K562 (cell line): ENCODE results near the gene LEMD1. TPM values are rescaled to one million over a fixed set of nuclear protein-coding genes. Genes with fewer than 3 reads are reported as not detected.

Source experiments
- ATAC-seq: fragments of 200-7000 bp; cut with Tn5 transposase; 3 replicates; pipeline ENCODE4 v1.9.1; 2020; ENCODE audit warnings: moderate library complexity
- BruUV-seq: library from RNA; stranded (reverse); fragments of 400-500 nt; replicated peaks from 2 replicates; lab custom pipeline; 2021; lab: Mats Ljungman, UMichigan
- CTCF ChIA-PET: fragments of 300-600 bp; formaldehyde crosslinking; extraction: SDS; loops from one replicate; lab custom pipeline; 2021; ENCODE audit warnings: low intra/inter-chr PET ratio; lab: Yijun Ruan, JAX
- POLR2A ChIA-PET: fragments of 300-600, 350-650 bp; sonication (Branson Sonifier 250); formaldehyde crosslinking; extraction: SDS; loops from one replicate; lab custom pipeline; 2021; ENCODE audit warnings: antibody characterized with exemption, inconsistent platforms; lab: Yijun Ruan, JAX
- DNase-seq, 4 experiments: peaks; one replicate each; pipeline versions ENCODE4 v3.0.0 to v3.0.0-alpha.2; 2011 to 2018; ENCODE audit warnings: low spot score in 3 of 4, mixed read lengths in 3 of 4; ENCODE audit errors: extremely low read depth in 1 of 4
- FAIRE-seq: peaks from 2 replicates; lab custom pipeline; 2011; peaks lifted over from hg19 to GRCh38; lab: Jason Lieb, UNC
- H2AFZ ChIP-seq: 2 replicates; pipeline ENCODE4 v1.6.0; 2011; ENCODE audit warnings: low read depth, low read length, control low read depth, inconsistent platforms
- H3K27ac ChIP-seq: fragments of 200-600 bp; 3 replicates; pipeline ENCODE4 v1.8.0; 2011; ENCODE audit warnings: low read depth, mild to moderate bottlenecking, control low read depth, inconsistent platforms, low read length, moderate library complexity, mixed read lengths; ENCODE audit errors: extremely low read depth
- H3K27me3 ChIP-seq, 2 experiments: fragments of 300-600 bp in 1 of 2; 2 replicates in 1 of 2; 3 replicates in 1 of 2; pipeline versions ENCODE4 v1.6.0 to v1.8.0; 2011; ENCODE audit warnings: inconsistent platforms in 2 of 2, low read length in 2 of 2, mild to moderate bottlenecking in 1 of 2, mixed read lengths in 1 of 2, moderate library complexity in 1 of 2; ENCODE audit not compliant: control insufficient read depth in 2 of 2, insufficient read depth in 2 of 2
- H3K36me3 ChIP-seq: fragments of 300-600 bp; 3 replicates; pipeline ENCODE4 v1.8.0; 2011; ENCODE audit warnings: mild to moderate bottlenecking, low read length, inconsistent platforms; ENCODE audit not compliant: control insufficient read depth, insufficient read depth
- H3K4me1 ChIP-seq, 2 experiments: fragments of 200-600 bp in 1 of 2; replicated peaks in 1 of 2; 2 replicates in 1 of 2; 3 replicates in 1 of 2; pipeline versions ENCODE4 v1.5.1 to v1.8.0; 2011; ENCODE audit warnings: inconsistent platforms in 2 of 2, low read length in 2 of 2, mild to moderate bottlenecking in 1 of 2, mixed read lengths in 1 of 2, moderate library complexity in 1 of 2; ENCODE audit not compliant: control insufficient read depth in 2 of 2, insufficient read depth in 2 of 2
- H3K4me2 ChIP-seq: 2 replicates; pipeline ENCODE4 v1.6.1; 2011; ENCODE audit warnings: low read length, control low read depth, inconsistent platforms, mixed read lengths; ENCODE audit not compliant: insufficient read depth
- H3K4me3 ChIP-seq: fragments of 200-600 bp; sonication (generic), shearing (Covaris generic); 2 replicates; pipeline ENCODE4 v1.5.1; 2016; ENCODE audit warnings: control low read depth, inconsistent platforms
- H3K79me2 ChIP-seq: fragments of 200-600 bp; 3 replicates; pipeline ENCODE4 v1.8.0; 2011; ENCODE audit warnings: low read length, inconsistent platforms; ENCODE audit not compliant: control insufficient read depth, insufficient read depth
- H3K9ac ChIP-seq, 2 experiments: 2 replicates each; pipeline versions ENCODE4 v1.6.0 to v1.6.1; 2011; ENCODE audit warnings: low read depth in 2 of 2, low read length in 2 of 2, control low read depth in 1 of 2, inconsistent platforms in 1 of 2, mild to moderate bottlenecking in 1 of 2, mixed read lengths in 1 of 2; ENCODE audit not compliant: insufficient read depth in 1 of 2
- H3K9me1 ChIP-seq: one replicate; pipeline ENCODE4 v1.6.0; 2011; ENCODE audit warnings: inconsistent platforms, mild to moderate bottlenecking, low read length, moderate library complexity; ENCODE audit not compliant: control insufficient read depth, insufficient read depth
- H3K9me3 ChIP-seq: replicated peaks from 2 replicates; pipeline ENCODE4 v1.5.1; 2011; ENCODE audit warnings: low read depth, low read length, inconsistent platforms; ENCODE audit not compliant: control insufficient read depth, insufficient read depth
- H4K20me1 ChIP-seq: replicated peaks from 2 replicates; pipeline ENCODE4 v1.6.1; 2011; ENCODE audit warnings: low read length, inconsistent platforms, mixed read lengths; ENCODE audit not compliant: control insufficient read depth, insufficient read depth
- CXXC5 ChIP-seq: fragments of 250-450 bp; sonication (Bioruptor Pico); IDR thresholded peaks from 2 replicates; pipeline ENCODE4 v1.8.0; 2022; ENCODE audit warnings: inconsistent platforms, mild to moderate bottlenecking, moderate library complexity
- DMBX1 ChIP-seq: fragments of 250-450 bp; sonication (Bioruptor Pico); IDR thresholded peaks from 2 replicates; pipeline ENCODE4 v1.8.0; 2022; ENCODE audit warnings: inconsistent platforms, mild to moderate bottlenecking, moderate library complexity, borderline replicate concordance
- ELK1 ChIP-seq: sonication (generic); formaldehyde crosslinking; IDR thresholded peaks from 2 replicates; pipeline ENCODE4 v1.8.1; 2022; ENCODE audit warnings: missing genetic modification reagents
- FIP1L1 ChIP-seq: fragments of 200-400 bp; formaldehyde crosslinking; IDR thresholded peaks from 2 replicates; pipeline ENCODE4 v1.6.1; 2018; ENCODE audit warnings: mild to moderate bottlenecking, low read depth, low read length; ENCODE audit not compliant: poor library complexity, severe bottlenecking
- HMGXB4 ChIP-seq: sonication (generic); formaldehyde crosslinking; IDR thresholded peaks from 2 replicates; pipeline ENCODE4 v1.8.1; 2023; ENCODE audit warnings: mild to moderate bottlenecking, missing genetic modification reagents
- NFATC3 ChIP-seq: fragments of 450-650 bp; IDR thresholded peaks from 2 replicates; pipeline ENCODE4 v1.6.1; 2017; ENCODE audit warnings: mild to moderate bottlenecking
- POU5F1 ChIP-seq: fragments of 150-350 bp; IDR thresholded peaks from 2 replicates; pipeline ENCODE4 v1.6.1; 2014; ENCODE audit warnings: borderline replicate concordance, low read length, low read depth, mild to moderate bottlenecking; ENCODE audit not compliant: partially characterized antibody
- PPARD ChIP-seq: fragments of 250-450 bp; sonication (Bioruptor Pico); IDR thresholded peaks from 2 replicates; pipeline ENCODE4 v1.8.0; 2022; ENCODE audit warnings: inconsistent platforms, mild to moderate bottlenecking, moderate library complexity
- SP2 ChIP-seq: IDR thresholded peaks from 2 replicates; pipeline ENCODE4 v1.6.1; 2011; ENCODE audit warnings: mild to moderate bottlenecking, low read depth, low read length, moderate library complexity; ENCODE audit not compliant: poor library complexity, severe bottlenecking; ENCODE audit errors: extremely low read depth
- ZNF143 ChIP-seq: sonication (generic); formaldehyde crosslinking; IDR thresholded peaks from 2 replicates; pipeline ENCODE4 v1.9.0; 2022; ENCODE audit warnings: mild to moderate bottlenecking, missing genetic modification reagents
- ZNF444 ChIP-seq: fragments of 250-450 bp; sonication (Bioruptor Pico); IDR thresholded peaks from 2 replicates; pipeline ENCODE4 v1.4.0; 2020; ENCODE audit warnings: mild to moderate bottlenecking, moderate library complexity
- WGBS: fragments of 100-300 bp; shearing (Covaris generic); methylation state at CpG from one replicate; pipeline ENCODE4 v1.1.6; 2016; ENCODE audit warnings: low coverage, mixed read lengths; ENCODE audit not compliant: insufficient coverage; ENCODE audit errors: missing lambda C conversion rate; 5-methylcytosine and 5-hydroxymethylcytosine counted together
- in situ Hi-C: fragments of 300-500 bp; cut with MboI; formaldehyde crosslinking; loops from 4 replicates; pipeline ENCODE4 v1.15.0; 2018; ENCODE audit warnings: inconsistent platforms, mixed read lengths
- intact Hi-C: fragments of 100-400 bp; cut with micrococcal nuclease; formaldehyde crosslinking; loops from 2 replicates; pipeline ENCODE4 v1.14.2; 2022
- polyA plus RNA-seq, 8 experiments: library from polyadenylated mRNA; depleted of rRNA in 4 of 8; stranded (reverse) in 5 of 8; unstranded in 3 of 8; fragments of >200 nt; fragmentation: Nextera tagmentation in 2 of 8; fragmentation: Illumina TruSeq in 1 of 8; extraction: Ambion mirVana in 2 of 8; extraction: Trizol in 1 of 8; gene quantifications; 2 replicates each; pipeline versions ENCODE4 v1.2.1 to v1.2.3, GENCODE V29; 2011 to 2014; ENCODE audit warnings: inconsistent platforms in 1 of 8, missing spikeins in 1 of 8
- total RNA-seq, 7 experiments: library from RNA; depleted of rRNA in 6 of 7; stranded (reverse); fragments of >200 nt in 6 of 7; fragmentation: Illumina TruSeq in 2 of 7; extraction: Trizol in 2 of 7; gene quantifications; 2 replicates each; pipeline versions ENCODE4 v1.2.1 to v1.2.3, GENCODE V29; 2011 to 2021; ENCODE audit warnings: low replicate concordance in 1 of 7
- TF ChIP-seq, protein P1 (sequence below): IDR thresholded peaks from 2 replicates; pipeline ENCODE4 v1.6.1; 2016; ENCODE audit warnings: missing genetic modification characterization, missing compliant biosample characterization
- TF ChIP-seq, protein P2 (sequence below): fragments of 450-650 bp; formaldehyde crosslinking; IDR thresholded peaks from 2 replicates; pipeline ENCODE4 v1.4.0; 2020; ENCODE audit warnings: mild to moderate bottlenecking, mixed read lengths

LEMD1 gene
- total and polyA plus RNA-seq, 9 of the 15 experiments (the other 6 are each of a cell fraction or from before 2014, with no cell fraction given) = 0.11 to 2.4 (median 0.57) TPM; not detected in 1

GRCh38 chr1:205442051-205442725, 20.3 kb upstream of the LEMD1 start (continued):
- TF ChIP-seq CXXC5 (CRISPR knock-in tag) (no peak), FIP1L1 (no peak), HMGXB4 (CRISPR knock-in tag) (no peak), SP2 (no peak), PPARD (no peak)
- TF ChIP-seq, protein P1, sequence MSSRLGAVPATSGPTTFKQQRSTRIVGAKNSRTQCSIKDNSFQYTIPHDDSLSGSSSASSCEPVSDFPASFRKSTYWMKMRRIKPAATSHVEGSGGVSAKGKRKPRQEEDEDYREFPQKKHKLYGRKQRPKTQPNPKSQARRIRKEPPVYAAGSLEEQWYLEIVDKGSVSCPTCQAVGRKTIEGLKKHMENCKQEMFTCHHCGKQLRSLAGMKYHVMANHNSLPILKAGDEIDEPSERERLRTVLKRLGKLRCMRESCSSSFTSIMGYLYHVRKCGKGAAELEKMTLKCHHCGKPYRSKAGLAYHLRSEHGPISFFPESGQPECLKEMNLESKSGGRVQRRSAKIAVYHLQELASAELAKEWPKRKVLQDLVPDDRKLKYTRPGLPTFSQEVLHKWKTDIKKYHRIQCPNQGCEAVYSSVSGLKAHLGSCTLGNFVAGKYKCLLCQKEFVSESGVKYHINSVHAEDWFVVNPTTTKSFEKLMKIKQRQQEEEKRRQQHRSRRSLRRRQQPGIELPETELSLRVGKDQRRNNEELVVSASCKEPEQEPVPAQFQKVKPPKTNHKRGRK (tag) = no peak

DNA sequence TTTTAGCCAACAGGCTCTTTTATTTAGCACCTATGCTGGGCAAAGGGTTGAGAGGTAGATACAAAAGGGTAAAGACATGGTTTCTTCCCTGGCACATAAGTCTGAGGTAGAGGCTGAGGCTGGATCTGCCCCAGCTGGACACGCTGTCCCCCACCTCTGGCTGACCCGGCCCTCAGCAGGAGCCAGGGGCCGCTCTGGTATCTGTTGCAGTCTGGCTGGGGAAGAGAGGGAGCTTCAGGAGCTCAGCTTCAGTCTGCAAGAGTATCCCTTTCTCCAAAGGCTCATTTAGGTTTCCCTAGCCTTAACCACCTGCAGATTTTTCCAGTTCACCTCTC, 19.8 kb upstream of the LEMD1 start:
- ChIA-PET CTCF (no interaction called here), POLR2A (interaction anchor here (0.6 to 1.5 kb wide), 7 partner anchors 9 to 139 kb away, joined by 3 to 5 read pairs (median 3); no protein-coding TSS in a partner anchor)
- H3K9me1 ChIP-seq = no peaks in the 10 kb centered on the region
- no peak overlapping the region for H3K9ac ChIP-seq
- FAIRE-seq (no peak), DNase-seq (no peak), ATAC-seq (no peak)
- no TSS peak for BruUV-seq
- no peak overlapping the region for H2AFZ ChIP-seq
- H3K4me3 ChIP-seq = no peak overlapping the region
- H3K36me3 ChIP-seq = no peaks in the 10 kb centered on the region
- no peaks in the 10 kb centered on the region for H4K20me1 ChIP-seq
- no peak overlapping the region for H3K27ac ChIP-seq
- H3K4me2 ChIP-seq = no peak overlapping the region
- H3K4me1 ChIP-seq = peaks cover 19 to 32% of the 10 kb centered on the region in 2 experiments
- no peaks in the 10 kb centered on the region for H3K79me2 ChIP-seq
- intact Hi-C loops = no loop called here
- in situ Hi-C loops = no loop called here
- H3K9me3 ChIP-seq = no peaks in the 10 kb centered on the region
- peaks cover 0 to 8% of the 10 kb centered on the region in 2 experiments; a peak in 2 of 5 replicates for H3K27me3 ChIP-seq
- WGBS = 55% methylated on average over 3 of the region's 3 CpGs
- TF ChIP-seq, protein P2, sequence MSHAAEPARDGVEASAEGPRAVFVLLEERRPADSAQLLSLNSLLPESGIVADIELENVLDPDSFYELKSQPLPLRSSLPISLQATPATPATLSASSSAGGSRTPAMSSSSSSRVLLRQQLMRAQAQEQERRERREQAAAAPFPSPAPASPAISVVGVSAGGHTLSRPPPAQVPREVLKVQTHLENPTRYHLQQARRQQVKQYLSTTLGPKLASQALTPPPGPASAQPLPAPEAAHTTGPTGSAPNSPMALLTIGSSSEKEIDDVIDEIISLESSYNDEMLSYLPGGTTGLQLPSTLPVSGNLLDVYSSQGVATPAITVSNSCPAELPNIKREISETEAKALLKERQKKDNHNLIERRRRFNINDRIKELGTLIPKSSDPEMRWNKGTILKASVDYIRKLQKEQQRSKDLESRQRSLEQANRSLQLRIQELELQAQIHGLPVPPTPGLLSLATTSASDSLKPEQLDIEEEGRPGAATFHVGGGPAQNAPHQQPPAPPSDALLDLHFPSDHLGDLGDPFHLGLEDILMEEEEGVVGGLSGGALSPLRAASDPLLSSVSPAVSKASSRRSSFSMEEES (CRISPR knock-in tag) = no peak
- no peak for TF ChIP-seq ZNF444
- no peak for TF ChIP-seq DMBX1
- TF ChIP-seq NFATC3 = no peak
- no peak for TF ChIP-seq POU5F1
- no peak for TF ChIP-seq ZNF143 (CRISPR knock-in tag)
- TF ChIP-seq ELK1 (CRISPR knock-in tag) = no peak
